Retinal pigment epithelial cell (primary cell): ENCODE measurements around the gene CYP4A22.

Source experiments
- DNase-seq: peaks from one replicate; pipeline ENCODE4 v3.0.0-alpha.2; 2010; ENCODE audit warnings: low read depth
- H3K4me3 ChIP-seq: 2 replicates; pipeline ENCODE4 v1.5.1; 2011; ENCODE audit warnings: mild to moderate bottlenecking, low read length, control low read depth, moderate library complexity
- CTCF ChIP-seq: conservative IDR thresholded peaks from 2 replicates; pipeline ENCODE4 v1.5.1; 2011; ENCODE audit warnings: low read depth, low read length, control low read depth, inconsistent platforms

CYP4A22 gene

GRCh38 chr1:47182676-47183235 lies 45.5 kb downstream of the CYP4A22 start:
- H3K4me3 ChIP-seq = no peak overlapping the region
- no peak for TF ChIP-seq CTCF
- no peak for DNase-seq

DNA sequence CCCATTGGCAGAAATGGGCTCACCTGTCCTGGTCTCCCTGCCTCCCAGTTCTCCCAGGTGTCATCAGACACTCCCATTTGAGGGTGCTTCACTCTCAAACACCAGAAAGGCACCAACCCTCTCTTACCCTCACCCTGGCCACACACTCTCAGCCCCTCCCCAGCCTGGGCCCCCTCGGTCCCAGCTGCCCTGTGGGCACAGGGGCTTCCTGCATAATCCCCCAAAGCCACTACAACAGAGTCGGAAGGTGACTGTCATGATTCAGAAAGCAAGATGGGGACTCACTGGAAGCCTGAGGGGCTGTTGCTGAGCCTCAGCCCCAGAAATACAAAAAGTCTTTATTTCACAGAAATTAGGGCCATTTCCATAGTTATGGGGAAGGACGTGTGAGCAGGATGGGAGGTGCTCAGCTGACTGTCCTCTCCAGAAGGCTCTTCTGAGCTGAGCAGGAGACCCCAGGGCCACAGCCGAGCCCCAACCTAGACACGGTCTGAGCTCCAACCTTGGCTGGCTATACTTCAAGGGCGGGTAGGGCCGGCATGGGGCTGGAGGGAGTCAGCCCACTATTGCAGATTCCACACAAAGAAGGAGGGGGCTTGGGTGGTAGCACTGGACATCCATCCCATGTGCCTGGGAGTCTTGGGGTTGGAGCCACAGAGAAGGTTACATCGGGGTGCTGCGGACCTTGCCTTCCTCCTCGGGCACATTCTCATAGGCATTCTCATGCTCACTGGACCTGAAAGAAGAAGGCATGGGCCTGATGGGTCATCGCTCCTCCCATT lies 46.3 kb downstream of the CYP4A22 start:
- no peak for DNase-seq
- TF ChIP-seq CTCF = no peak
- H3K4me3 ChIP-seq = no peak overlapping the region

GRCh38 chr1:47184090-47184821 lies 47.0 kb downstream of the CYP4A22 start:
- TF ChIP-seq CTCF = no peak
- no peak for DNase-seq
- no peak overlapping the region for H3K4me3 ChIP-seq

GRCh38 chr1:47184822-47185677 lies 47.8 kb downstream of the CYP4A22 start:
- no peak for TF ChIP-seq CTCF
- no peak overlapping the region for H3K4me3 ChIP-seq
- no peak for DNase-seq

DNA sequence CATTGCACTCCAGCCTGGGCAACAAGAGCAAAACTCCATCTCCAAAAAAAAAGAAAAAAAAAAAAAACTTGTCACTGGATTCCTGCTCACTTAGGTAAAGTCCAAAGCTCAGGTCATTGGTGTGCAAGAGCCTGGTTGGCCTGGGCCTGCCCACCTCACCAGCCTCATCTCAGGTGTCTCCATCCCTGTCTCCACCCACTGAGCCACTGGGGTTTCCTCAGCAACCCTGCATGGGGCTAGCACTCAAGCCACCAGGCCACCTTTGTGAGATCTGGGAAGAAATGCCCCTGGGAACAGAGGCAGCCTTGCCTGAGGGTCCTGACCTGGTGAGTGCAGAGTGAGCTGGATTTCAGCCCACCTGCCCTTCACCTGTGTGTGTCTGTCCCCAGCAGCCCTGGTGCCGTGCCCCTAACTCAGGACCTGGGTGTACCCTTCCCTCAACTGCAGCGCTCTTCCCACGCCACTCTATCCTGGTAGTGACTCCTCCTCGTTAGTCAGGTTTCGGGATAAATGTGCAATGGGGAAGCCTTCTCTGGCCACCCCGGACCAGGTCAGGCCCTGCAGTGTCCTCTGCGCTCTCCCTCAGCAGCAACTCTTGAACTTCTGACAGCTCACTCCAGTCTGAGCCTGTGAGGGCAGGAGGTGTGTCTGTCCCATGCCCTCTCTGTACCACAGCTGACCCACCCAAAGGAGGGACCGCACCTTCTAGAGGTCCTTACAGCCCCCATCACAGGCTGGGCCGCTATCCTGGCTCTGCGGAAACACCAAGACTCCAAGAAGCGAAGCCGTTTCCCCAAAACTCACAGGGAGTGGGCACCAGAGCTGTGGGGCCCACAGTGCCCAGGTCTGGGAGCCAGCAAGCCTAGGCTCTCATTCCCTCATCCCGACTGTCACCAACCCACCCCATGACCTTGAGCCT lies 49.3 kb downstream of the CYP4A22 start:
- no peak for DNase-seq
- TF ChIP-seq CTCF = no peak
- H3K4me3 ChIP-seq = no peak overlapping the region

DNA sequence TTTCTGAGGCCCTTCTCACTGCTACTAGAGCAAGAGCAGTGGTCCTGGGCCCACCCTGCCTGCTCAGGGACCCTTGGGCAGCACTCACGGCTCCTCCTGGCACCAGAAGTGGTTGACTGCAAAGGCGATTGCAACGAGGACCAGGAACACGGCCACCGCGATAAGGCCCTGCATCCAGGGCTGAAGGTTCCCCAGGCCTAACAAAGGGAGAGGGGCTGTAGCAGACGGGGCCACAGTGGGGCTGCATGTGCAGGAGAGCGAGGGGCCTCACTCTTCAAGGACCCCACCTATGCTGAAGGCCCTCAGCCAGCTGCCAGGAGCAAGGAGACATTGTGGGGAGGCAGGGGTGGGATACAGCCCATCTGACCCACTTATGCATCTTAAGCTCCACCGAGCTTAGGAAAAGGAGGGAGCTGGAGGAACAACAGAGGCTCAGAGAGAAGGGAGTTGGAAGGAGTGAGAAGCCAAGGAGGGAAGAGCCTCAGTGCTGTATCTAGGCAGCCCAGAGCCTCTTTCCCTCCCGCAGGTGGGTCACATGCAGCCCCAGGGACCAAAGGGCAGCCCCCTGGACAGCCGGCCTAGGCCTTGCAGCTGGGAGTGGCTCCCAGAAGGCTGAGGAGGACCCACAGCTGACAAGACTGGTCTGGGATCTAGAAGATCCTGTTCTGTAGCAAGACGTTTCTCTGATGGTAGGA lies 50.1 kb downstream of the CYP4A22 start:
- no peak for TF ChIP-seq CTCF
- no peak overlapping the region for H3K4me3 ChIP-seq
- no peak for DNase-seq
